KMS-11 (cell line): ENCODE measurements around the gene PRDM16.

Experiments used
- H2AFZ ChIP-seq: fragments of 200-600 bp; sonication (generic); 2 replicates; pipeline ENCODE4 v1.6.1; 2016; ENCODE audit warnings: antibody characterized with exemption, mixed run types, low read depth
- H3K27ac ChIP-seq: fragments of 200-600 bp; sonication (generic); 2 replicates; pipeline ENCODE4 v1.6.1; 2016; ENCODE audit warnings: mild to moderate bottlenecking, mixed run types
- H3K27me3 ChIP-seq: fragments of 200-600 bp; sonication (generic); 2 replicates; pipeline ENCODE4 v1.6.1; 2017; ENCODE audit warnings: mild to moderate bottlenecking, low read depth, mixed run types, moderate library complexity; ENCODE audit not compliant: insufficient read depth
- H3K36me3 ChIP-seq: fragments of 200-600 bp; sonication (generic); 2 replicates; pipeline ENCODE4 v1.6.1; 2017; ENCODE audit warnings: mild to moderate bottlenecking, mixed run types; ENCODE audit not compliant: insufficient read depth
- H3K4me1 ChIP-seq: fragments of 200-600 bp; sonication (generic); 2 replicates; pipeline ENCODE4 v1.6.1; 2016; ENCODE audit warnings: mild to moderate bottlenecking, low read depth, mixed run types; ENCODE audit not compliant: poor library complexity, severe bottlenecking
- H3K4me2 ChIP-seq: fragments of 200-600 bp; sonication (generic); 2 replicates; pipeline ENCODE4 v1.7.0; 2016; ENCODE audit warnings: mild to moderate bottlenecking, mixed run types
- H3K4me3 ChIP-seq: fragments of 200-600 bp; sonication (generic); IDR thresholded peaks from 2 replicates; pipeline ENCODE4 v1.6.1; 2017; ENCODE audit warnings: low read depth, low read length, mixed read lengths; ENCODE audit not compliant: insufficient read depth
- H3K79me2 ChIP-seq: fragments of 200-600 bp; sonication (generic); 2 replicates; pipeline ENCODE4 v1.6.1; 2016; ENCODE audit warnings: low read depth, mixed run types; ENCODE audit not compliant: insufficient read depth
- H3K9ac ChIP-seq: fragments of 200-600 bp; sonication (generic); 2 replicates; pipeline ENCODE4 v1.6.1; 2016; ENCODE audit warnings: mild to moderate bottlenecking, mixed run types
- H4K20me1 ChIP-seq: fragments of 200-600 bp; sonication (generic); 2 replicates; pipeline ENCODE4 v1.6.1; 2016; ENCODE audit warnings: mild to moderate bottlenecking, mixed run types; ENCODE audit not compliant: insufficient read depth
- TF ChIP-seq, protein P1 (sequence below): fragments of 200-600 bp; sonication (generic); conservative IDR thresholded peaks from 2 replicates; pipeline ENCODE4 v1.6.1; 2017; ENCODE audit warnings: low read depth, mild to moderate bottlenecking, antibody characterized with exemption, low read length, moderate library complexity, mixed read lengths

Gene PRDM16

DNA sequence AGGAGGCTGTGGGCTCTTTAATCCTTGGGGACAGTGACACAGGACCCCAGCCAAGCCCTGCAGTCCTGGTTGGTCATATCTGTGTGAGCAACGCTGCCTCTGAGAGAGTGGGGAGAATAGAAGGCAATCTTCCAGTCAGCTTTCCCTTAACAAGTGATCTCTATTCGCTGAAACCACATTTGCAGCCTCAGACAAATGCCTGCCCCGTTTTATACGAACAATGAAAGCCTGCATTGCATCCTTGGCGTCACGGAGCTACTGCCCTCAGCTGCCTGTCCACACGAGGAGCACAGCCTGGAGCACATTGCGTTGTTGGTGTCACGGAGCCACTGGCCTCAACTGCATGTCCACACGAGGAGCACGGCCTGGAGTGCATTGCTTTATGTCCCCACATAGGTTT, 235.2 kb downstream of the PRDM16 start:
- Histone ChIP-seq H4K20me1 (no peaks in the 10 kb centered on the region), H3K27me3 (peaks cover 51% of the 10 kb centered on the region; the same call in 1 of the 2 replicates), H3K36me3 (no peaks in the 10 kb centered on the region), H3K27ac (no peak overlapping the region), H3K4me1 (no peaks in the 10 kb centered on the region), H3K4me3 (no peak overlapping the region), H2AFZ (no peak overlapping the region), H3K9ac (no peak overlapping the region), H3K79me2 (no peaks in the 10 kb centered on the region), H3K4me2 (no peak overlapping the region)
- TF ChIP-seq, protein P1, sequence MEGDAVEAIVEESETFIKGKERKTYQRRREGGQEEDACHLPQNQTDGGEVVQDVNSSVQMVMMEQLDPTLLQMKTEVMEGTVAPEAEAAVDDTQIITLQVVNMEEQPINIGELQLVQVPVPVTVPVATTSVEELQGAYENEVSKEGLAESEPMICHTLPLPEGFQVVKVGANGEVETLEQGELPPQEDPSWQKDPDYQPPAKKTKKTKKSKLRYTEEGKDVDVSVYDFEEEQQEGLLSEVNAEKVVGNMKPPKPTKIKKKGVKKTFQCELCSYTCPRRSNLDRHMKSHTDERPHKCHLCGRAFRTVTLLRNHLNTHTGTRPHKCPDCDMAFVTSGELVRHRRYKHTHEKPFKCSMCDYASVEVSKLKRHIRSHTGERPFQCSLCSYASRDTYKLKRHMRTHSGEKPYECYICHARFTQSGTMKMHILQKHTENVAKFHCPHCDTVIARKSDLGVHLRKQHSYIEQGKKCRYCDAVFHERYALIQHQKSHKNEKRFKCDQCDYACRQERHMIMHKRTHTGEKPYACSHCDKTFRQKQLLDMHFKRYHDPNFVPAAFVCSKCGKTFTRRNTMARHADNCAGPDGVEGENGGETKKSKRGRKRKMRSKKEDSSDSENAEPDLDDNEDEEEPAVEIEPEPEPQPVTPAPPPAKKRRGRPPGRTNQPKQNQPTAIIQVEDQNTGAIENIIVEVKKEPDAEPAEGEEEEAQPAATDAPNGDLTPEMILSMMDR, result no peak

DNA sequence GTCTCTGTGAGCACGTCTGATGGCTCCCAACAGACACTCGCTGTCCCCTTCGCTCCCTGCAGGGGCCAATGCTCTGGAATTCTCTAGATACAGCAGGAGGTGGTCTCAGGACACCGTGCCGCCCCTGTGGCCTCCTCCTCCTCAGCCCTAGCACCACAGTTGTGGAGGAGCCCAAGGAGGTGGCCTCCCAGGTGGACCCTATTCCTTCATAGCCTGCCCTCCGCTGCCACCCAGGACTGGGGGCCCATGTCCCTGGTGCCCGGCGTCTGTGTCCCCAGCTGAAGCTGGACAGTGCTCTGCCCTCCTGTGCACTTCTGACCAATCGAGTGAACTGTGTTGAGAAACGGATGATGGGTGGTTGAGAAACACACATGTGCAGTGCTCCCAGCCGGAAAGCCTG, 235.7 kb downstream of the PRDM16 start:
- Histone ChIP-seq H2AFZ (no peak overlapping the region), H3K4me3 (no peak overlapping the region), H3K4me1 (no peaks in the 10 kb centered on the region), H3K27ac (no peak overlapping the region), H3K4me2 (no peak overlapping the region), H3K9ac (no peak overlapping the region), H3K36me3 (no peaks in the 10 kb centered on the region), H4K20me1 (no peaks in the 10 kb centered on the region), H3K79me2 (no peaks in the 10 kb centered on the region), H3K27me3 (peaks cover 51% of the 10 kb centered on the region; the same call in 1 of the 2 replicates)
- TF ChIP-seq, protein P1, result no peak

DNA sequence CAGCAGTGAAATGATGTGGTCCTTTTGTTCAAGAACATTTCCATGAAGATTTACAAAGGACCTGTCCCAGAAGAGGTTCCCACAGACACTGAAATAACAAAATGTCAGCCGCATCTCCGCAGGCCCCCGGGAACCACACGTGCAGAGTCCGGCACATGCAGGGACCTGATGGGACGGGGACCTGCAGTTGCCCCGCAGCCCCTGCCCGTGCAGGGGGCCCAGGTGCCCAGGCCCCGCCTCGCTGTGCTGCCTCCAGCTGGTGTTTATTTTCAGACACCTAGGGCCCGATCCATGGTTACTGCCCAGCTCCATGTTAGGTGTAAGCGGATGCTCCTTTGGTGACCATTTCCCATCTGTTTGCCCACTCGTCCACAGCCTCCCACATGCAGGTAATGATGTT, 236.2 kb downstream of the PRDM16 start:
- TF ChIP-seq, protein P1, result no peak
- no peak overlapping the region for H2AFZ ChIP-seq
- H3K79me2 ChIP-seq, result no peaks in the 10 kb centered on the region
- H3K36me3 ChIP-seq, result no peaks in the 10 kb centered on the region
- H3K9ac ChIP-seq, result no peak overlapping the region
- no peaks in the 10 kb centered on the region for H3K4me1 ChIP-seq
- peaks cover 55% of the 10 kb centered on the region; the same call in 1 of the 2 replicates for H3K27me3 ChIP-seq
- no peaks in the 10 kb centered on the region for H4K20me1 ChIP-seq
- no peak overlapping the region for H3K4me3 ChIP-seq
- no peak overlapping the region for H3K4me2 ChIP-seq
- H3K27ac ChIP-seq, result no peak overlapping the region

DNA sequence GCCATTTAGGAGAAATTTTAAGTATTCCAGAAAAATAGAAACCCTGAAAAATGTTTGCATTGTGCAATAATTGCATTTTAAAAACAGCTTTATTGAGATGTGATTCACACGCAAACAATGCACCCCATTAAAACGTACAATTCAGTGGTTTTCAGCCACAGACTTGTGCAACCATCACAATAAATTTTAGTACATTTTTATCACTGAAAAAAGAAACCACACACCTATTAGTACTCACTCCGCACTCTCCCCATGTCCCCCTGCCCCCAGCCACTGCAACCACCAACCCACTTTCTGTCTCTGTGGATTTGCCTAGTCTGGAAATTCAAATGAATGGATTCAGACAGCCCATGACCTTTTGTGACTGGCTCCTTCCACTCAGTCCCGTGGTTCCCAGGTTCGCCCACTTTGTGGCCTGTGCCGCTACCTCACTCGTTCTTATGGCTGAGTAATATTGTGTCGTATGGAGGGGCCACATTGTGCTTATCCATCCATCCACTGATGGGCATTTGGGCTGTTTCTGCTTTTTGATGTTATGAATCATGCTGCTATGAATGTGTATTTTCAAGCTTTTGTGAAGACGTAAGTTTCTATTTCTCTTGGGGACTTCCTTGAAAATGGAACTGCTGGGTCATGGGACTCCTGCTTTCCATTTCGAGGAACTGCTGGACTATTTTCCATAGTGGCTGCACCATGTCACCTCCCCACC, 237.7 kb downstream of the PRDM16 start:
- Histone ChIP-seq H3K4me2 (no peak overlapping the region), H3K27ac (no peak overlapping the region)
- TF ChIP-seq, protein P1, result no peak

More for the DNA sequence above, 237.7 kb downstream of the PRDM16 start:
- Histone ChIP-seq H2AFZ (no peak overlapping the region), H3K4me3 (no peak overlapping the region), H3K27me3 (peaks cover 53% of the 10 kb centered on the region; the same call in 1 of the 2 replicates), H3K9ac (no peak overlapping the region), H3K36me3 (no peaks in the 10 kb centered on the region), H3K79me2 (no peaks in the 10 kb centered on the region), H3K4me1 (no peaks in the 10 kb centered on the region), H4K20me1 (no peaks in the 10 kb centered on the region)
